ENCODE results near the gene SLC15A5. TPM values are rescaled to one million over a fixed set of nuclear protein-coding genes. Genes with fewer than 3 reads are reported as not detected.
A peak's percentile ranks its signal among the peaks of the same experiment; 100 is the strongest.

The SLC15A5 gene
- total RNA-seq, 3 donors from 2014 or later, result not detected

GRCh38 chr12:16258963-16259362 is 18.5 kb downstream of the SLC15A5 start:
- DNase-seq (ENCODE audit: low spot score in 2 of 2), result no peak
- Histone ChIP-seq H3K4me3 (no peak overlapping the region), H3K27ac (no peak overlapping the region), H3K27me3 (no peaks in the 10 kb centered on the region), H3K4me1 (no peaks in the 10 kb centered on the region), H3K9me3 (peaks cover 0 to 12% of the 10 kb centered on the region in 2 donors), H3K36me3 (no peaks in the 10 kb centered on the region)
- intact Hi-C loops (cut with DNase I; ENCODE audit: low total_unique reads), result no loop called here
- TF ChIP-seq CTCF (IDR thresholded peaks at IDR 0.05), result no peak
- TF ChIP-seq POLR2A (IDR thresholded peaks at IDR 0.05), result no peak
- TF ChIP-seq POLR2AphosphoS5 (IDR thresholded peaks at IDR 0.05), result no peak

GRCh38 chr12:16246264-16246663 is 31.2 kb downstream of the SLC15A5 start:
- intact Hi-C loops (cut with DNase I; ENCODE audit: low total_unique reads), result no loop called here
- H3K4me1 ChIP-seq, result no peaks in the 10 kb centered on the region
- TF ChIP-seq POLR2A (IDR thresholded peaks at IDR 0.05) (no peak), CTCF (IDR thresholded peaks at IDR 0.05) (no peak), POLR2AphosphoS5 (IDR thresholded peaks at IDR 0.05) (no peak)
- H3K27me3 ChIP-seq, result no peaks in the 10 kb centered on the region
- DNase-seq (ENCODE audit: low spot score in 2 of 2), result no peak
- no peak overlapping the region for H3K27ac ChIP-seq
- no peaks in the 10 kb centered on the region for H3K36me3 ChIP-seq
- H3K9me3 ChIP-seq, result no peaks in the 10 kb centered on the region
- H3K4me3 ChIP-seq, result no peak overlapping the region

- TF ChIP-seq CTCF (IDR thresholded peaks at IDR 0.05) (no peak), POLR2A (IDR thresholded peaks at IDR 0.05) (no peak), POLR2AphosphoS5 (IDR thresholded peaks at IDR 0.05) (no peak)
- DNase-seq (ENCODE audit: low spot score in 2 of 2), result no peak
- no peaks in the 10 kb centered on the region for H3K4me1 ChIP-seq
- no peak overlapping the region for H3K4me3 ChIP-seq
- intact Hi-C loops (cut with DNase I; ENCODE audit: low total_unique reads), result no loop called here
- no peaks in the 10 kb centered on the region for H3K36me3 ChIP-seq
- H3K27ac ChIP-seq, result no peak overlapping the region
- H3K9me3 ChIP-seq, result no peaks in the 10 kb centered on the region
- H3K27me3 ChIP-seq, result no peaks in the 10 kb centered on the region
Observed at GRCh38 chr12:16245209-16245608, 32.3 kb downstream of the SLC15A5 start.

- Histone ChIP-seq H3K36me3 (no peaks in the 10 kb centered on the region), H3K27me3 (no peaks in the 10 kb centered on the region), H3K9me3 (no peaks in the 10 kb centered on the region), H3K4me1 (no peaks in the 10 kb centered on the region), H3K27ac (no peak overlapping the region), H3K4me3 (no peak overlapping the region)
- intact Hi-C loops (cut with DNase I; ENCODE audit: low total_unique reads), result no loop called here
- no peak for DNase-seq (ENCODE audit: low spot score in 2 of 2)
- TF ChIP-seq CTCF (IDR thresholded peaks at IDR 0.05), result no peak
- no peak for TF ChIP-seq POLR2A (IDR thresholded peaks at IDR 0.05)
- TF ChIP-seq POLR2AphosphoS5 (IDR thresholded peaks at IDR 0.05), result no peak
Observed at GRCh38 chr12:16243487-16244412, 33.7 kb downstream of the SLC15A5 start.

- Histone ChIP-seq H3K9me3 (no peaks in the 10 kb centered on the region), H3K4me3 (no peak overlapping the region), H3K27me3 (no peaks in the 10 kb centered on the region), H3K36me3 (no peaks in the 10 kb centered on the region), H3K4me1 (no peaks in the 10 kb centered on the region), H3K27ac (peak overlapping the region in 1 of 2 donors; percentile 12)
- no peak for TF ChIP-seq POLR2A (IDR thresholded peaks at IDR 0.05)
- no peak for TF ChIP-seq CTCF (IDR thresholded peaks at IDR 0.05)
- intact Hi-C loops (cut with DNase I; ENCODE audit: low total_unique reads), result no loop called here
- DNase-seq (ENCODE audit: low spot score in 2 of 2), result no peak
Observed at GRCh38 chr12:16241346-16241745, 36.1 kb downstream of the SLC15A5 start.

Data from breast epithelium (tissue), 4 donors.